ENCODE results near the gene RPL22L1.
"Not testable (repeated sequence)": the region's sequence is repeated elsewhere in the genome, so short reads cannot be mapped to it uniquely, and the experiment has no call there.

The RPL22L1 gene

GRCh38 chr3:170896781-170897180 lies 26.8 kb upstream of the RPL22L1 start:
- Histone ChIP-seq H2AFZ (ENCODE audit: low read depth, low read length) (no peak overlapping the region), H3K9ac (ENCODE audit: low read depth, low read length) (no peak overlapping the region), H3K4me1 (ENCODE audit: insufficient read depth, low read length) (no peaks in the 10 kb centered on the region), H3K9me3 (ENCODE audit: insufficient read depth, low read length, severe bottlenecking) (no peaks in the 10 kb centered on the region), H4K20me1 (ENCODE audit: insufficient read depth, low read length) (no peaks in the 10 kb centered on the region), H3K27me3 (ENCODE audit: insufficient read depth, low read length, poor library complexity) (peaks cover 3% of the 10 kb centered on the region), H3K36me3 (ENCODE audit: insufficient read depth, low read length) (no peaks in the 10 kb centered on the region), H3K79me2 (ENCODE audit: insufficient read depth, low read length) (no peaks in the 10 kb centered on the region), H3K4me3 (ENCODE audit: low read depth in 1 of 2, low read length in 2 of 2) (no peak overlapping the region), H3K4me2 (ENCODE audit: insufficient read depth, low read length) (no peak overlapping the region), H3K27ac (ENCODE audit: low read length) (no peak overlapping the region)
- TF ChIP-seq CTCF (IDR thresholded peaks at IDR 0.05; ENCODE audit: borderline replicate concordance, extremely low read depth, low read length, poor library complexity, severe bottlenecking) (no peak), EZH2 (IDR thresholded peaks at IDR 0.05; ENCODE audit: borderline replicate concordance, low read depth, low read length, severe bottlenecking) (no peak)
- ATAC-seq (ENCODE audit: insufficient read depth, low read depth) (no peak), DNase-seq (no peak)

- not testable (repeated sequence) for H3K4me2 ChIP-seq (ENCODE audit: insufficient read depth, low read length); H3K4me1 ChIP-seq (ENCODE audit: insufficient read depth, low read length); DNase-seq; H2AFZ ChIP-seq (ENCODE audit: low read depth, low read length); ATAC-seq (ENCODE audit: insufficient read depth, low read depth); H3K79me2 ChIP-seq (ENCODE audit: insufficient read depth, low read length); H3K27me3 ChIP-seq (ENCODE audit: insufficient read depth, low read length, poor library complexity); H4K20me1 ChIP-seq (ENCODE audit: insufficient read depth, low read length); H3K9ac ChIP-seq (ENCODE audit: low read depth, low read length); H3K27ac ChIP-seq (ENCODE audit: low read length); H3K9me3 ChIP-seq (ENCODE audit: insufficient read depth, low read length, severe bottlenecking); H3K36me3 ChIP-seq (ENCODE audit: insufficient read depth, low read length); H3K4me3 ChIP-seq (ENCODE audit: low read depth in 1 of 2, low read length in 2 of 2)
Observed at GRCh38 chr3:170896333-170896732, 26.3 kb upstream of the RPL22L1 start.

GRCh38 chr3:170893895-170894294 lies 23.9 kb upstream of the RPL22L1 start:
- no peak for TF ChIP-seq EZH2 (IDR thresholded peaks at IDR 0.05; ENCODE audit: borderline replicate concordance, low read depth, low read length, severe bottlenecking)
- no peak for TF ChIP-seq CTCF (IDR thresholded peaks at IDR 0.05; ENCODE audit: borderline replicate concordance, extremely low read depth, low read length, poor library complexity, severe bottlenecking)

GRCh38 chr3:170889630-170890029 lies 19.6 kb upstream of the RPL22L1 start:
- Histone ChIP-seq H3K4me3 (ENCODE audit: low read depth in 1 of 2, low read length in 2 of 2) (no peak overlapping the region), H3K27ac (ENCODE audit: low read length) (no peak overlapping the region), H3K79me2 (ENCODE audit: insufficient read depth, low read length) (no peaks in the 10 kb centered on the region), H3K9ac (ENCODE audit: low read depth, low read length) (no peak overlapping the region), H3K4me2 (ENCODE audit: insufficient read depth, low read length) (no peak overlapping the region), H3K9me3 (ENCODE audit: insufficient read depth, low read length, severe bottlenecking) (no peaks in the 10 kb centered on the region), H3K36me3 (ENCODE audit: insufficient read depth, low read length) (no peaks in the 10 kb centered on the region), H2AFZ (ENCODE audit: low read depth, low read length) (no peak overlapping the region), H3K27me3 (ENCODE audit: insufficient read depth, low read length, poor library complexity) (peaks cover 15% of the 10 kb centered on the region), H4K20me1 (ENCODE audit: insufficient read depth, low read length) (no peaks in the 10 kb centered on the region), H3K4me1 (ENCODE audit: insufficient read depth, low read length) (no peaks in the 10 kb centered on the region)
- TF ChIP-seq CTCF (IDR thresholded peaks at IDR 0.05; ENCODE audit: borderline replicate concordance, extremely low read depth, low read length, poor library complexity, severe bottlenecking): no peak
- no peak for TF ChIP-seq EZH2 (IDR thresholded peaks at IDR 0.05; ENCODE audit: borderline replicate concordance, low read depth, low read length, severe bottlenecking)
- ATAC-seq (ENCODE audit: insufficient read depth, low read depth) (no peak), DNase-seq (no peak)

More at GRCh38 chr3:170893895-170894294, 23.9 kb upstream of the RPL22L1 start:
- no peak overlapping the region for H3K9ac ChIP-seq (ENCODE audit: low read depth, low read length)
- no peak overlapping the region for H3K4me2 ChIP-seq (ENCODE audit: insufficient read depth, low read length)
- ATAC-seq (ENCODE audit: insufficient read depth, low read depth) (no peak), DNase-seq (no peak)
- H3K4me1 ChIP-seq (ENCODE audit: insufficient read depth, low read length): no peaks in the 10 kb centered on the region
- no peaks in the 10 kb centered on the region for H3K36me3 ChIP-seq (ENCODE audit: insufficient read depth, low read length)
- H4K20me1 ChIP-seq (ENCODE audit: insufficient read depth, low read length): no peaks in the 10 kb centered on the region
- no peak overlapping the region for H3K4me3 ChIP-seq (ENCODE audit: low read depth in 1 of 2, low read length in 2 of 2)
- H3K27ac ChIP-seq (ENCODE audit: low read length): no peak overlapping the region
- peaks cover 11% of the 10 kb centered on the region for H3K27me3 ChIP-seq (ENCODE audit: insufficient read depth, low read length, poor library complexity)
- no peaks in the 10 kb centered on the region for H3K9me3 ChIP-seq (ENCODE audit: insufficient read depth, low read length, severe bottlenecking)
- H2AFZ ChIP-seq (ENCODE audit: low read depth, low read length): no peak overlapping the region
- no peaks in the 10 kb centered on the region for H3K79me2 ChIP-seq (ENCODE audit: insufficient read depth, low read length)

Measured in DND-41 (cell line).